Spleen (tissue), 7 donors: ENCODE data around the gene TMEM144.

Experiments
- CTCF ChIP-seq, 11 experiments: fragments of 200-600 bp in 7 of 11; fragments of 450-650 bp in 4 of 11; sonication (generic) in 4 of 11; IDR thresholded peaks in 8 of 11; conservative IDR thresholded peaks in 3 of 11; 1 replicate in 7 of 11; 2 replicates in 4 of 11; pipeline versions ENCODE4 v1.4.0 to v1.8.0; 2016 to 2021; ENCODE audit warnings: antibody characterized with exemption in 11 of 11, inconsistent platforms in 4 of 11, mild to moderate bottlenecking in 1 of 11
- POLR2A ChIP-seq, 3 donors: fragments of 450-650 bp; IDR thresholded peaks; one replicate each; pipeline ENCODE4 v1.5.1; 2017; ENCODE audit warnings: antibody characterized with exemption in 3 of 3, mild to moderate bottlenecking in 1 of 3
- POLR2AphosphoS5 ChIP-seq, 3 donors: sonication (generic); formaldehyde crosslinking; IDR thresholded peaks; one replicate each; pipeline ENCODE4 v1.5.1; 2017; ENCODE audit warnings: antibody characterized with exemption in 3 of 3
- donor health status: DM: no; HTN: no; CAD: no; lungs with moderate emphysema.
- donor health status: DM: no; HTN: no; CAD: no.
- donor health status: DM: no; HTN: no; CAD: no.

- TF ChIP-seq CTCF (IDR thresholded peaks at IDR 0.05 in 8 of 11, conservative IDR thresholded peaks at IDR 0.05 in 3 of 11), result no peak
- TF ChIP-seq POLR2AphosphoS5 (IDR thresholded peaks at IDR 0.05), result no peak
- no peak for TF ChIP-seq POLR2A (IDR thresholded peaks at IDR 0.05)
Measured at GRCh38 chr4:158203929-158204328, 6.4 kb upstream of the TMEM144 start.
